CD4-positive, alpha-beta T cell treated with Interleukin-17A for 4 hours (primary cell): ENCODE measurements around the gene SPACA7.

Source experiments
- DNase-seq: peaks from one replicate; pipeline ENCODE4 v3.0.0-alpha.2; 2020; ENCODE audit warnings: mixed read lengths

Gene SPACA7

GRCh38 chr13:112466132-112467058, 90.2 kb downstream of the SPACA7 start:
- no peak for DNase-seq

GRCh38 chr13:112467236-112467635, 91.1 kb downstream of the SPACA7 start:
- DNase-seq = no peak

GRCh38 chr13:112468069-112468468, 91.9 kb downstream of the SPACA7 start:
- DNase-seq = no peak

GRCh38 chr13:112469071-112469745, 93.1 kb downstream of the SPACA7 start:
- no peak for DNase-seq

- DNase-seq = no peak
These were observed 97.7 kb downstream of the SPACA7 start for GRCh38 chr13:112473818-112474217.

GRCh38 chr13:112474869-112475268, 98.7 kb downstream of the SPACA7 start:
- no peak for DNase-seq

- no peak for DNase-seq
These were observed 99.7 kb downstream of the SPACA7 start for GRCh38 chr13:112475889-112476288.

- no peak for DNase-seq
These were observed 101.0 kb downstream of the SPACA7 start for GRCh38 chr13:112477070-112477619.

GRCh38 chr13:112479389-112479788, 103.2 kb downstream of the SPACA7 start:
- no peak for DNase-seq

- no peak for DNase-seq
These were observed 105.3 kb downstream of the SPACA7 start for GRCh38 chr13:112481458-112481857.

- no peak for DNase-seq
These were observed 107.1 kb downstream of the SPACA7 start for GRCh38 chr13:112483299-112483698.
